Camera-type eye (tissue), 1 donor: ENCODE measurements around the gene SLC52A3. TPM values are rescaled to one million over a fixed set of nuclear protein-coding genes. Genes with fewer than 3 reads are reported as not detected.

Experiments
- total RNA-seq: library from RNA; depleted of rRNA; stranded (reverse); fragments of >200 nt; gene quantifications from one replicate; pipeline ENCODE4 v1.2.3, GENCODE V29; 2014

Gene SLC52A3
- total RNA-seq = 0.93 TPM

DNA sequence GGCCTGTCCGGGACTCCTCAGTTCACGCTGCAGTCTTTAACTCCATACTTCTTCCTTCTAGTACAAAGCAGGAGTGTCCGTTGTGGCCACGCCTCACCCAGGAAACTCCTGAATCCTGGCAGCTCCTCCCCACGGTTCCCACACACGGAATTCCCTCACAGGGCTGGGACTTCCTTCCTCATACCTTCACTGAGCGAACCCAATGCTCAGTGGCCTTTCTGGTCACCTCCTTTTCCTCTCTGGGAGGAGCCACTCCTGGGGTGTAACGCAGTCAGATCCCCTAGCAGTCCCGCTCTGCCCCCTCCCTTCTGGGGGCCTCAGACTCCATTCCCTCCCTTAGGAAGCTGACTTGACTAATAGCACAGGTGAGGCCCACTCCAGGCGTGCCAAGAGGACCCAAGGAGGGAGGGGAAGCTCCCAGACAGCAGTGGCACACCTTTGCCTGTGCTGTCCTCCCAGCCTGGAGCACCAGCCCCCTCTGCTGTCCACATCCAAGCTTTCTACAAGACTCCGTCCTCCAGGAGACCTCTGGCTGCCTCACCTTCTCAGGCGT, at the start of gene SLC52A3:
Gene SLC52A3 (minus strand): TSS at position 75 of the 553 bp plus-strand sequence. CDS start 2,726 bp downstream, outside the sequence.

Other genes with a start within 250 kb of the SLC52A3 start
- 201 TPM for gene CSNK2A1, start 224.7 kb downstream of the SLC52A3 start, total RNA-seq
- gene TCF15, start 158.2 kb downstream of the SLC52A3 start, total RNA-seq = 0.44 TPM
- gene SRXN1, start 115.3 kb downstream of the SLC52A3 start, total RNA-seq = 17.9 TPM
- 4.3 TPM for gene SCRT2, start 92.7 kb downstream of the SLC52A3 start, total RNA-seq
- gene FAM110A, start 65.2 kb upstream of the SLC52A3 start, total RNA-seq = 9.7 TPM
- 0.60 TPM for gene ANGPT4, start 147.8 kb upstream of the SLC52A3 start, total RNA-seq
- gene RSPO4, start 233.8 kb upstream of the SLC52A3 start, total RNA-seq = 0.66 TPM